ENCODE measurements around the gene NOVA2.

NOVA2 gene

GRCh38 chr19:45927565-45928261 lies 46.0 kb downstream of the NOVA2 start:
- peak; percentile 63 to 70 (median 65) for DNase-seq (ENCODE audit: low read depth in 3 of 3, low spot score in 1 of 3)

DNA sequence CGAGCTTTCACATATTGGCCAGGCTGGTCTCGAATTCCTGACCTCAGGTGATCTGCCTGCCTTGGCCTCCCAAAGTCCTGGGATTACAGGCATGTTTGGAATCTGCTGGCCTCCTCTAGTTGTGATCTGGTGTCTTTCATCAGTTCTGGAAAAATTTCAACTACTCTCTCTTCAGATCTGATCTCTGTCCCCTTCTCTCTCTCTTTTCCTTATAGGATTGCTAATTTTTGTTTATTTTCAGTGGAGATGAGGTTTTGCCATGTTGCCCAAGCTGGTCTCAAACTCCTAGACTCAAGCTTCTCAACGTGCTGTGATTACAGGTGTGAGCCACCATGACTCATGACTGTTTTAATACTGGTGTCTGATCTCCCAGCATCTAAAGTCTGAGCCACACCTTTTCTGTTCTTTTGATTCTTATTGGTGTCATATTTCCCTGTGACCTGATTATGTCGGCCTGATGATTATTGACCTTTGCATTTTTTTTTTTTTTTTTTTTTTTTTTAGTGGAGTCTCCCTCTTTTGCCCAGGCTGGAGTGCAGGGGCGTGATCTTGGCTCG lies 48.7 kb downstream of the NOVA2 start:
- no peak for DNase-seq (ENCODE audit: low read depth in 3 of 3, low spot score in 1 of 3)

- DNase-seq (ENCODE audit: low read depth in 3 of 3, low spot score in 1 of 3): no peak
Measured at GRCh38 chr19:45922281-45922680, 51.4 kb downstream of the NOVA2 start.

DNA sequence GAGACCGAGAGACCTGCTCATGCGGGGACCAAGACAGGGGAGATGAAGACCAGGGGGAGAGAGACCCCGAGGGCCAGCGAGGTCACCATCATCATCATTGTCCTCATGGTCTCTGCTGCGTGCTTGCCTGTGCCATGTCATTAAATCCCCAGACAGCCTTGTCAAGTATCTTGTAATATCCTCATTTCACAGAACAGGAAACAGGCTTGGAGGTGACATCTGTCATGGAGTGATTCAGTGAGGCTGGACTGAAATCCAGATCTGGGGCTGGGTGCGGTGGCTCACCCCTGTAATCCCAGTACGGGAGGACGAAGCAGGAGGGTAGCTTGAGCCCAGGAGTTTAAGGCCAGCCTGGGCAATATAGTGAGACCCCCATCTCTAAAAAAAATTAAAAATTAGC lies 53.2 kb downstream of the NOVA2 start:
- DNase-seq (ENCODE audit: low read depth in 3 of 3, low spot score in 1 of 3): no peak

DNA sequence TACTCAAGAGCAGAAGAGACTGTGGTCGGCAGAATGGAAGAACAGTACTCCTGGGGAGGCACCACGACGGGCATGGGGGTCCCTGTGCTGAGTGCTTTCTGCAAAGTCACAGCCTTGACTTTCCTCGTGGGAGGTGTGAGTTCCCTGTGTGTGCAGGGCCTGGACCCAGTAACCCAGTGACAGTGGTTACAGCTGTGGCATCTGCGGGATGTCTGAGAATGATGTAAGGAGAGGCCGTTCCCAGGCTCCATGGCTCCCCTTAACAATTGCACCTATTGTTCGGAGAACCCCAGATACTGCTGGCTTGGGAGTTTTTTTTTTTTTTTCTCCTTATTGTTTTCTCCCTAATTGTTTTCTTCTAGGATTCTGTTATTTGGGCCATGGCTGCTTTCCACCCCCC lies 54.0 kb downstream of the NOVA2 start:
- no peak for DNase-seq (ENCODE audit: low read depth in 3 of 3, low spot score in 1 of 3)

GRCh38 chr19:45918721-45919120 lies 54.9 kb downstream of the NOVA2 start:
- DNase-seq (ENCODE audit: low read depth in 3 of 3, low spot score in 1 of 3): no peak

DNA sequence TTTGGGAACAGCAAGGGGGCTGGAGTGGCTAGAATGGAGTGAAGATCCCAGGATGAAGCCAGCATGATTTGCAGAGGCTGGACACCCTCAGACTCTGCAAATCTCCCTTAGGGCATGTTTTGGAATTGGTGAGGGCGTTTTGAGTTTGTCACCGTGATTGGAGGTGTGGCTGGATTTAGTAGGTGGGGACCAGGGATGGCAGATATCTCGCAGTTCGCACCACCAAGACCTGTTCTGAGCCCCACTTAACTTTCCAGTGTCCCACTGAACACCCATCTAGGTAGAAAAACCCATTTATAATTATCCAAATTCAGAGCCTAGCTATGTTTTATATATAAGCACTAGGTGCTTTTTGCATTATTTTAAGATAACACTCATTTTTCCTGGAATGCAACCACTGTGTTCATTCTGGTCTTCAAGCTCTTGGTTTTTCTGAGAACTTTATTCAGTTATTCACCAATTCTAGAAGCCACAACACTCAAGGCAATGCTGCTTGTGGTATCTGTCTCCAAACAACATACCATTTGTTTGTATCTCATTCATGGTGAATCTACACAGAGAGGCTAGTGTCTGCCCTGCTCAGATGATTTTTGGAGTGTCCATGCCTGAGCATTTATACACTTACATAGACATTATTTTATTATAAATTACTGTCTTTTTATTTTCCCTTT lies 56.1 kb downstream of the NOVA2 start:
- DNase-seq (ENCODE audit: low read depth in 3 of 3, low spot score in 1 of 3): no peak

- DNase-seq (ENCODE audit: low read depth in 3 of 3, low spot score in 1 of 3): no peak
Measured at GRCh38 chr19:45913874-45914830, 59.5 kb downstream of the NOVA2 start, which contains the start of gene NANOS2. Gene NANOS2, minus strand, starts transcription at chr19:45914778. Its CDS starts 85 bp downstream, at chr19:45914693.

DNA sequence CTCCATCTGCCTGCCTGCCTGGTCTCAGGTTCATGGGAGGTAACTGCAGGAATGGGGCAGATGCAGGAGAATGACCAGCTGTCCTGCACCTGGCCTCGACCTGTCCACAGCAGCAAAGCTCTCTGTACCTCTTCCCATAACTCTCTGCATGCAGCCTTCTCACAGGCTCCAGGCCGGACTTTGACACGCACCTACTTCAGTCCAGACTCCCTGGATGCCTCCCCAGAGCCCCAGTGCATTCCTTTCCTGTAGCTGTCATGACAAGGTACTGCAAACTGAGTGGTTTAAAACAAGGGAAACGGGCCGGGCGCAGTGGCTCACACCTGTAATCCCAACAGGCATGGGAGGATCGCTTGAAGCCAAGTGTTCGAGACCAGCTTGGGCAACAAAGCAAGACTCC lies 62.4 kb downstream of the NOVA2 start:
- no peak for DNase-seq (ENCODE audit: low read depth in 3 of 3, low spot score in 1 of 3)

- no peak for DNase-seq (ENCODE audit: low read depth in 3 of 3, low spot score in 1 of 3)
Measured at GRCh38 chr19:45908956-45909355, 64.7 kb downstream of the NOVA2 start.

GRCh38 chr19:45906221-45906620 lies 67.4 kb downstream of the NOVA2 start:
- no peak for DNase-seq (ENCODE audit: low read depth in 3 of 3, low spot score in 1 of 3)

GRCh38 chr19:45905011-45905410 lies 68.7 kb downstream of the NOVA2 start:
- DNase-seq (ENCODE audit: low read depth in 3 of 3, low spot score in 1 of 3): no peak

DNA sequence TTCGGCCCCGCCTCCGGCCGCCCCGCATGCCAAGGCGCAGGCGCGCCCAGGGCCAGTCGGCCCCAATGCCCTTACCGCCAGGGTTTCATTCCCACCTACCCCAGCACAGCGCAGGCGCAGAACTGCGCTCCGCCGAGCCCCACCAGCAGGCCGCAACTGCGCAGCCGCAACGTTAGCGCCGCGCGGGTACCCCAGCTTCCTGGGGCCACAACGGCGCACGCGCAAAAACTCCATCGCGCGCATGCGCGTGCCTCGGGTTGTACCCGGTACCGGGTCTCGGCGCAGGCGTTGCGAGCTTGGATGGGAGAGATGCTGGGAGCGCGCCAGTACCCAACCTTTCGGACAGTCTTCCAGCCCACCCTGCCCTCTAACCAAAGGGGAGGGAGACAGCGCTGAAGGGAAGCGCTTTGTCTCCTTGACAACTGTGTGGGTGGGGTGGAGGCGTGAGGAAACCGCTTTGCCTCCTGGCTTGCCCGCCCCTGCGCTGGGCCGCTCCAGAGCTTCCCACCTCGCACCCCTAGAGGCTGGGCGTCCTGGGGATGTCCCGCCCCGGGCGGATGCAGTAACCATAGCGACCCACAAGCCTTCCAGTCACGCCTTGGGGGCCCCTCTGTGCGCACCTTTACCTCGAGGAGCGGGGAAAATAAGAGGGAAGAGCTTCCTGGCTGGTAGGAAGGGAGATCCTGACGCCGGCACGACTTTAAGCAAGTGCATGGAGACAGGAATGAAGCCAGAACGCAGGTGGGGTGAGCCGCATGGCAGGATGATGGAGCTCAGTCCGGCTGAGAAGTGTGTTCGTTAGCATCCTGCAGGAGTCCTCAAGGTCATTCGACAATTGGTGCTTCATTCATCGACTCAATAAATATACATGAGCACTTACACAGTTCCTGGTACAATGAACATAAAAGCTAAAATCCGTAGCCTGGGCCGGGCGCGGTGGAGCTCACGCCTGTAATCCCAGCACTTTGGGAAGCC lies 70.7 kb downstream of the NOVA2 start:
- peak; percentile 98 to 100 (median 99) for DNase-seq (ENCODE audit: low read depth in 3 of 3, low spot score in 1 of 3)

DNA sequence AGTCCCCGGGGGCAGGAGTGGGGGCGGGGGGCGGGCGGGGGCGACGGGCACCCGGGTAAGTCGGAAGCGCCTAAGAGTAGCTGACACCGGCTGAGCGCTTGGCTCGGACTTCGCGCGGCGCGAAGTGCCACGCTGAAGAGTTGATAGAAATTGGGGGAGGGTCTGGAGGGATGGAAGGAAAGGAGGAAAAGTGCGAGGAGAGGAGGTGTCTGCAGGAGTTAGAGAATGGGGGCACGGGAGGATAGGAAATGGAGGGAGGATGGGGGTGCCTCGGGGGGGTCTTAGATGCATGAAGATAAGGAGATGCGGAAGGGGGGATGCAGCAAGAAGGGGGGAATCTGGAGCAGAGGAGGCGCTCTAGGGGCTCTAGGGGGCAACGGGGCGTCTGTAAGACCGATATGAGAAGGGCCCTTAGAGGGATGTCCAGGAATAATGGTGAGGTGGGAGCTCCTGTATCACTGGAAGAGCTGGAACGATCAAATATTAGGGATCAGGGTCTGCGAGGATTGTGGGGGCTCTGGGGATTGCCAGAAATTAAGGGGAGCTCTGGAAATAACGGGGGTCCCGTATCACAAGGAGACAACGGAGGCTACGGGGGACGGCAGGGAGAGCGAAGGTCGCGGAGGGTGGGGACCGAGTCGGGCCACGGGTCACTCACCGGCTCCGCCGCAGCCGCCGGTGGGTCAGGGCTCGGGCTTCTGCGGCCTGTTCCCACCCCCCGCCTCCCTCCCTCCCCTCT lies 71.6 kb downstream of the NOVA2 start, which contains the start of gene MYPOP:
TSS of gene MYPOP (minus strand) at position 702 of the 739 bp plus-strand sequence. CDS start 840 bp downstream, outside the sequence.
- no peak for DNase-seq (ENCODE audit: low read depth in 3 of 3, low spot score in 1 of 3)

DNA sequence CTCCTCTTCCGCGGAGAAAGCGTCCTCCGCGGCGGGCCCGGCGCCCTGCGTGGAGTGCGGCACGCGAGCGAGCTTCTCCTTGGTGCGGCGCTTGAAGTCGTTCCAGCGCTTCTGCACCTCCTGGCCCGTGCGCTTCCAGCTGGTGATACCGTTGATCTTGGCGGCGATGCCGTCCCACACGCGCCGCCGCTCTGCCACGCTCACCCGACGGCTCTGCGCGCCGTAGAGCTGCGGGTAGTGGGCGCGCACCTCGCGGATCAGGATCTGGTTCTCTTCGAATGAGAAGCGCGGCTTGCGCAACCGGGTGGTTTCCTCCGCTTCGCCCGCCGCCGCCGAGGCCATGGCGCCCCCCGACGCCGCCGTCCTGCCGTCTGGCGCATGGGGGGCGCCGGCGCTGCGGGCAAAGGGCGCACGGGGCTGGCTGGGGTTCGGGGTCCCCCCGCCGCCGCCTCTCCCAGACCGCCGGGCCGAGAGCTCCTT lies 72.2 kb downstream of the NOVA2 start:
- DNase-seq (ENCODE audit: low read depth in 3 of 3, low spot score in 1 of 3): no peak

GRCh38 chr19:45900738-45901431 lies 72.8 kb downstream of the NOVA2 start:
- DNase-seq (ENCODE audit: low read depth in 3 of 3, low spot score in 1 of 3): no peak

GRCh38 chr19:45899919-45900589 lies 73.6 kb downstream of the NOVA2 start:
- DNase-seq (ENCODE audit: low read depth in 3 of 3, low spot score in 1 of 3): no peak

DNA sequence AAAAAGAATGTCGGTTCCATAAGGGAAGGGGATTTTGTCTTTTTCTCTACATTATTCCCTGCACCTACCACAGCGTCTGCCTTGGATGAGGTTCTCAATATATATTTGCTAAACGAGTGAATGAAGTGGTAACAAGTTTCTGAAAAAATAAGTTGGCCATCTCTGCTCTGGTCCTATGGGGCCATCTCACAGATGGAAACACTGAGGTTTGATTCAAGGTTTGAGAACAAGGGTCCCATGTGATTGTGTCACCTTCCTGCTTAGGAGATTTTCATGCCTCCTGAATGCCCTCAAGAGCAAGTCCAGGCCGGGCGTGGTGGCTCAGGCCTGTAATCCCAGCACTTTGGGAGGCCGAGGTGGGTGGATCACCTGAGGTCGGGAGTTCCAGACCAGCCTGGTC lies 74.4 kb downstream of the NOVA2 start:
- no peak for DNase-seq (ENCODE audit: low read depth in 3 of 3, low spot score in 1 of 3)
